Esophagus (tissue), 2 donors: ENCODE results near the gene SORBS1. TPM values are rescaled to one million over a fixed set of nuclear protein-coding genes. Genes with fewer than 3 reads are reported as not detected.

Experiments used
- H3K27ac ChIP-seq, 2 donors: one replicate each; pipeline ENCODE4 v1.5.1; 2013; ENCODE audit warnings: low read depth in 2 of 2, mild to moderate bottlenecking in 2 of 2, inconsistent platforms in 1 of 2, low read length in 1 of 2, moderate library complexity in 1 of 2
- H3K27me3 ChIP-seq, 2 donors: one replicate each; pipeline ENCODE4 v1.6.1; 2013; ENCODE audit warnings: low read length in 2 of 2, control low read depth in 1 of 2, mild to moderate bottlenecking in 1 of 2; ENCODE audit not compliant: insufficient read depth in 2 of 2, control insufficient read depth in 1 of 2
- H3K36me3 ChIP-seq, 2 donors: one replicate each; pipeline ENCODE4 v1.6.1; 2013; ENCODE audit warnings: low read length in 1 of 2; ENCODE audit not compliant: control insufficient read depth in 2 of 2, insufficient read depth in 2 of 2
- H3K4me1 ChIP-seq, 2 donors: one replicate each; pipeline ENCODE4 v1.6.1; 2013; ENCODE audit warnings: low read length in 1 of 2; ENCODE audit not compliant: control insufficient read depth in 2 of 2, insufficient read depth in 2 of 2
- H3K4me3 ChIP-seq, 2 donors: one replicate each; pipeline ENCODE4 v1.5.1; 2013; ENCODE audit warnings: low read length in 2 of 2, mild to moderate bottlenecking in 2 of 2, low read depth in 1 of 2, moderate library complexity in 1 of 2
- H3K9me3 ChIP-seq, 2 donors: one replicate each; pipeline ENCODE4 v1.6.1; 2013; ENCODE audit warnings: mild to moderate bottlenecking in 2 of 2, low read depth in 1 of 2, low read length in 1 of 2, moderate library complexity in 1 of 2; ENCODE audit not compliant: control insufficient read depth in 2 of 2, insufficient read depth in 1 of 2
- WGBS, 2 donors: extraction: QIAGEN DNeasy Blood & Tissue Kit; methylation state at CpG; one replicate each; pipeline ENCODE4 v1.1.7; 2013; 5-methylcytosine and 5-hydroxymethylcytosine counted together
- polyA plus RNA-seq, 2 donors: library from polyadenylated mRNA; stranded (reverse); fragments of 200-250 nt; gene quantifications; one replicate each; pipeline ENCODE4 v1.2.3, GENCODE V29; 2013
- donor health status: healthy with polysubstance abuse.
- donor health status: Bipolar disorder and iron deficiency.

Gene SORBS1
- polyA plus RNA-seq, 2 donors: 32.7 to 66.3 TPM

DNA sequence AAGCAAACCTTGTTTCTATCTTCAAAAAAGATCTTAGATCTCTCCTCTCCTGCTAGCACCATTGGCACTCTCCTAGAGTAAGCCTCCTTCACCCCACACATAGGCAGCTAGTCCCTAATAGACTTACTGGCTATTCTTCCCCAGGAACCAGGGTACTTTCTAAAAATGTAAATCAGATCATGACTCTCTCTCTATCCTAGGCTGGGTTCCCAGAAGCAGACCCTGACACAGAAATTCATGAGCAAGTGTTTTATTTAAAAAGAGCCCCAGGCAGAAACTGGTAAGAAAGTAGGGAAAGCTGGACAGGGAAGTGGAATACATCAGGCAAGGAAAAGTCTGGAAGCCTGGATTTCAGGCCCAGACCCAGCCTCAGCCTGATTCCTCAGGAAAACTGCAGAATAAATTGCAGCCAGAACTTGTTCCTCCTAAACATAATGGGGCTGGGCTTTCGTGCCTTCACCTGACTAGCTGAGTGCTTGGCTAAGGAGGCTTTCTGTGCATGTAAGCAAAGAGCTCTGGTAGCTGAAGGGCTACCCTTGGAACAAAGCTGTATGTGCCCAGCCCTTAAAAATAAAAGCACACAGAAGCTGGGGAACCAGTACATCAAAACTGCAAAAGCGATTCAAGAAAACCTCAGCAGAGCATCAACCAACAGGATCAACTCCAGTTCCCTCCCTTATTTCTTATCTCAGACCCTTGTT, 18.8 kb upstream of the SORBS1 start:
- Histone ChIP-seq H3K36me3 (no peaks in the 10 kb centered on the region), H3K4me1 (peaks cover 0 to 3% of the 10 kb centered on the region in 2 donors), H3K27ac (no peak overlapping the region), H3K4me3 (no peak overlapping the region), H3K27me3 (no peaks in the 10 kb centered on the region), H3K9me3 (no peaks in the 10 kb centered on the region)
- 57 to 58% methylated on average over 2 of the region's 2 CpGs for WGBS, 2 donors

DNA sequence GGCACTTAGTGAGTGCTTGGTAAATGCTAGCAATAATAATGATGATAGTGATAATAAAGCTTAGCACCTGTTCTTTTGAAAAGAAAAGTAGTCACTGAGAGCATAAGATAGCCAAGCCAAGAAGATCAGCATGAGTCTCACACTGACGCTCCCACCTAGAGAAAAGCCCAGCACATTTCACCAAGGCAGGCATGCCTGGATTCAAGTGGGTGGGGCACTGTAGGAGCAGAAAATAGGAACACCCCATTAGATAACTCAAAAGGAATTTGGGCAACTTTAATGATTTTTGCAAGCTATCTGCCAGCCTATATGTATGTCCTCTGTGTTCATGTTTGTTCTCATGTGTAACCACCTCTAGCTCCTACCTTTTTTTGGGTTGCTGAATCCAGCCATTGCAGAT, 18.1 kb upstream of the SORBS1 start:
- Histone ChIP-seq H3K4me3 (no peak overlapping the region), H3K36me3 (no peaks in the 10 kb centered on the region), H3K4me1 (peaks cover 0 to 3% of the 10 kb centered on the region in 2 donors), H3K27ac (no peak overlapping the region), H3K9me3 (no peaks in the 10 kb centered on the region), H3K27me3 (no peaks in the 10 kb centered on the region)
- 57 to 67% methylated on average over 1 of the region's 1 CpG for WGBS, 2 donors

- Histone ChIP-seq H3K27ac (no peak overlapping the region), H3K4me3 (no peak overlapping the region), H3K4me1 (peaks cover 0 to 3% of the 10 kb centered on the region in 2 donors), H3K9me3 (no peaks in the 10 kb centered on the region), H3K36me3 (no peaks in the 10 kb centered on the region), H3K27me3 (no peaks in the 10 kb centered on the region)
- 92 to 93% methylated on average over 2 of the region's 2 CpGs for WGBS, 2 donors
These were observed 17.4 kb upstream of the SORBS1 start for GRCh38 chr10:95578619-95579018.

GRCh38 chr10:95574649-95575365, 13.6 kb upstream of the SORBS1 start:
- Histone ChIP-seq H3K4me3 (no peak overlapping the region), H3K27ac (no peak overlapping the region), H3K4me1 (peaks cover 0 to 3% of the 10 kb centered on the region in 2 donors), H3K27me3 (no peaks in the 10 kb centered on the region), H3K9me3 (no peaks in the 10 kb centered on the region), H3K36me3 (no peaks in the 10 kb centered on the region)
- 71 to 73% methylated on average over 11 of the region's 11 CpGs for WGBS, 2 donors

DNA sequence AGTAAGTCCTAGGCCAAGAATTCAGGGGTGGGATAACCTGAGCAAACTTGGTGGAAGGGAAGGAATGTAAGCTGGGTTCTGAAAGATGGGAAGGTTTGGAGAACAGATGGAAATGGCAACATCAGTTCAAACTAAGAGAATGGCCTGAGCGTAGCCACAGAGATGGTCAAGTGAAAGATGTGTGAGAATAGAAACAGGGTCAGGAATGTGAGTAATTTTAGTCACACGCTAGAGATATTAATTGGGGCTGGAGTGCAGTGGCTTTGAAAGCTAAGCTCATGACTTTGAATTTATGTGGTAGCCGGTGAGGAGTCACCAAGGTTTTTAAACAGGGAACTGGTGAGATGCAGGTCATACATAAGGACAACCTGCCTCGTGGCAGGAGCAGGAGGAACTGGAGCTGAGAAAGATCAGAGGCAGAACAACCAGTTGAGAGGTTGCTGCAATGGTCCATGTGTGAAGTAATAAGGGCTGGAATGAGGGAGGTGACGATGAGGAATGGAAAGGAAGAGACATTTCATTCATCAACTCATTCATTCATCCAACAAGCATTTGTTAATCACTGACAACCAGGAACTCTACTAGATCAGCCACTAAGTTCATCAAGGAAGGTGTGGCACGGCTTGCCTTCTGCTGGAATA, 12.9 kb upstream of the SORBS1 start:
- Histone ChIP-seq H3K27me3 (no peaks in the 10 kb centered on the region), H3K4me3 (no peak overlapping the region), H3K4me1 (peaks cover 0 to 3% of the 10 kb centered on the region in 2 donors), H3K9me3 (no peaks in the 10 kb centered on the region), H3K36me3 (no peaks in the 10 kb centered on the region), H3K27ac (no peak overlapping the region)
- 83 to 85% methylated on average over 6 of the region's 6 CpGs for WGBS, 2 donors

DNA sequence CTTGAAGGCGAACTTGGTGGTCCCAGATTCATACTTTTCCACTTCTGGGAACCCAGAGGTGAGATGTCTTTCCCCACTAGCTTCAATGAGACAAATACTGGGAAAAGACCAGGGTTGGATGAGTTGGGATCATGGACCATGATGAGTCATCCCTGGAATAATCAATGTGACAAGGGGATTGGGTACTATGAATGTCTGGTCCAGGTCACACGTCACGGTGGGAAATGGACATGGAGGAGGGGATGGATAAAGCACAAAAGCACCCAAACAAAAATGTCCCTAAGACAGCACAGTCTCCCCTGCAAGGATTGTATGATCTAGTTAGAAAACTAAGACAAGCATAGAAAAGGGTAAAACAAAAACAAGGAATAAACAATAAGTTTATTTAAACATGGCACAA, 12.4 kb upstream of the SORBS1 start:
- no peaks in the 10 kb centered on the region for H3K27me3 ChIP-seq
- H3K36me3 ChIP-seq: no peaks in the 10 kb centered on the region
- 73 to 81% methylated on average over 3 of the region's 3 CpGs for WGBS, 2 donors

DNA sequence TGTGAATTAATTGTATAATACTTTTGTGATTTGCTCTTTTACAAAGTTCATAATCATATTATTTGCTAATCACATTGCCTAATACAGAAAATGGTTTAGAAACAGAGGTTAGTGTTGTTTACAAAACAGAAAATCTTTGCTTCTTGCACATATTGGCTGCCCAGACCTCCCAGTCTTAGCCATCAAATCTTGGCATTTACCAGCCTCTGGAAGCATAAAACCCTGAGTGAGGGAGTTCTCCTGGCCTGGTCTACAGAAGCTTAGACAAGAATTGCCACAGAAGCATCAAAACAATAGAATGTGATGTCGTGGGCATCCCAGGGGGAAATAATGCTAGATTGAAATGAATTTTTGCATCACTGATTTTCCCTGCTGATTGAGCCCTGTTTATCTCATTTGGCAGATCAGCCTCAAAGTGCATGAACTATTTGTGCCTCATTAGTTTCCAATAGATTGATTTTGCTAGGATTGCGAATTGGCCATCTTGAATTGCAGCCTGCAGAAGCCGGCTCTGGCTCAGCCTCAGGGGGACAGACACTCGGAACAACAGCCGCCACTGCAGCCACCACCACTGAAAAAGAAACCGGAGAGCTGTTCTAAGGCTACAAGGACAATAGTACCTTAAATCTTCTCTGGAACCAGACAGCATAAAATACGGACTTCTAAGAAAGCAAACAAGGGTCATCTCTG, 11.1 kb upstream of the SORBS1 start:
- Histone ChIP-seq H3K4me3 (no peak overlapping the region), H3K36me3 (no peaks in the 10 kb centered on the region), H3K27ac (no peak overlapping the region), H3K27me3 (no peaks in the 10 kb centered on the region), H3K9me3 (no peaks in the 10 kb centered on the region), H3K4me1 (no peaks in the 10 kb centered on the region)
- WGBS, 2 donors: 64% methylated on average over 7 of the region's 7 CpGs

More for the DNA sequence above, 12.4 kb upstream of the SORBS1 start:
- Histone ChIP-seq H3K9me3 (no peaks in the 10 kb centered on the region), H3K4me1 (no peaks in the 10 kb centered on the region), H3K27ac (no peak overlapping the region), H3K4me3 (no peak overlapping the region)

DNA sequence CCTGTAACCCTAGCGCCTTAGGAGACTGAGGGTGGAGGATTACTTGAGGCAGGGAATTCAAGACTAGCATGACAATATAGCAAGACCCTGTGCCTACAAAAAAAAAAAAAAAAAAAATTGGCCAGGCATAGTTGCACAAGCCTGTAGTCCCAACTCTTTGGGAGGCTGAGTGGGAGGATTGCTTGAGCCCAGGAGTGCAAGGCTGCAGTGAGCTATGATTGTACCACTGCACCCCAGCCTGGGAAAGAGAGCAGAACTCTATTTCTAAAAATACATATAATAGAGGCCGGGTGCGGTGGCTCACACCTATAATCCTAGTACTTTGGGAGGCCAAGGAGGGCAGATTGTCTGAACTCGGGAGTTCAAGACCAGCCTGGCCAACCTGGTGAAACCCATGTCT, 10.2 kb upstream of the SORBS1 start:
- H3K9me3 ChIP-seq: no peaks in the 10 kb centered on the region
- H3K4me1 ChIP-seq: no peaks in the 10 kb centered on the region
- H3K36me3 ChIP-seq: no peaks in the 10 kb centered on the region
- 90 to 94% methylated on average over 4 of the region's 4 CpGs for WGBS, 2 donors
- no peak overlapping the region for H3K27ac ChIP-seq
- no peak overlapping the region for H3K4me3 ChIP-seq
- no peaks in the 10 kb centered on the region for H3K27me3 ChIP-seq

GRCh38 chr10:95569368-95569767, 8.2 kb upstream of the SORBS1 start:
- no peaks in the 10 kb centered on the region for H3K4me1 ChIP-seq
- no peaks in the 10 kb centered on the region for H3K9me3 ChIP-seq
- H3K4me3 ChIP-seq: no peak overlapping the region
- H3K27ac ChIP-seq: no peak overlapping the region
- H3K36me3 ChIP-seq: no peaks in the 10 kb centered on the region
- H3K27me3 ChIP-seq: no peaks in the 10 kb centered on the region
